ENCODE results near the gene RPS6KA1.

RPS6KA1 gene

DNA sequence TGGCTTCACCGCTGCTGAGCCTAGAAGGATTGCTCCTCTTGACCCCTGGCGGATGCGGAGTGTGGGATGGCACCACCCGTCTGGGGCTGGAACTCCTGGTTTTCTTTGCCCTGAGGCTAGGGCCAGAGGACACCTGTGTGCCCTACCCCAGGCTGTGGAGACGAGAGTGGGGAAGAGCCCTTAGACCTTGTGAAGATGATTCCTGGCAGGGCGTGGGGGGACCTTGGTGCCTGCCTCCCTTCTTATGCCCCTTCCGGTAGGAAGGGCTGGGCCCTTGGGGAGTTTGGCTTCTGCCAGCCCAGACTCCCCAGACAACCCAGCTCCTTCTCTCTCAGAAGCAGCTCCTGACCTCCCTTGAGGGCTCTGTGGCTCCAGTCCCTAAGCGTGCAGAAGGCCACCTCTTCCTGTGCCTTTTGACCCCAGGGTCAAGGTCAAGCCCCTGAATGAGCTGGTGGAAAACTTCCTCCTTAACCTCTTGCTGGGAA lies 891 bp downstream of the RPS6KA1 start:
- in situ Hi-C loops (cut with HindIII; ENCODE audit: low pct_ligation_motif_present, low pct_unique_long_range_greater_than_20kb, low sequenced_read_pairs), result no loop called here
- peak; percentile 12 for DNase-seq

DNA sequence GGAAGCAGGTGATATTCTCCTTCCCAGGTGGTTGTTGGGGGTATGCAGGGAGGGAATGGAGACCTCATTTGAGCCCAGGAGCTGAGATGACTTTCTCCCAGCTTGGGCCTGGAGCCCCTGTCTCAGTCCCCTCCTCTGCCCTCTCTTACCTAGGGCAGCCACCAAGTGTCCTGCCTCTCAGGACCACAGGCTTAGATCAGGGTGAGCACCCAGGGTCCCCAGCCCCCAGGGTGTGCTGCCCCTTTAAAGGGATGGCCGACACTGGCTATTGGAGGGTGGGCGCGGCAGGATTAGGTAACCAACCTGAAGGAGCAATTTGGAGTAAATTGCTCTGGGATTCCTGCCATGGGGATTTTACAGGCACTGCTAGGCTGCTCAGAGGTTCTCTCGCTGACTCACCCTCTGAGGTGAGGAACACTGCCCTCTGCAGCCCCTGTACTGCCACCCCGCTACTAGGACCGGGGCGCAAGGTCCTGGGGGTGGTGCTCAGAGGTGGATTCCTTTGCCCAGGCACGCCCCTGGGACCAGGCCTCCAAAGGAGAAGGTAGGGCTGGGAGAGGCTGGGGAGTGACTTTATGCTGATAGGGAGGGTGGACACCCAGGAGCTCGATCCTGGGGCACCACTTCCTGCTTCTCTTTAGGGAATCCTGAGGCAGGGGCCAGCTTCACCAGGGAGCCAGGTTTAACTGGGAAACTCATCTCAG lies 1.5 kb downstream of the RPS6KA1 start:
- DNase-seq, result peak; percentile 92
- in situ Hi-C loops (cut with HindIII; ENCODE audit: low pct_ligation_motif_present, low pct_unique_long_range_greater_than_20kb, low sequenced_read_pairs), result no loop called here

DNA sequence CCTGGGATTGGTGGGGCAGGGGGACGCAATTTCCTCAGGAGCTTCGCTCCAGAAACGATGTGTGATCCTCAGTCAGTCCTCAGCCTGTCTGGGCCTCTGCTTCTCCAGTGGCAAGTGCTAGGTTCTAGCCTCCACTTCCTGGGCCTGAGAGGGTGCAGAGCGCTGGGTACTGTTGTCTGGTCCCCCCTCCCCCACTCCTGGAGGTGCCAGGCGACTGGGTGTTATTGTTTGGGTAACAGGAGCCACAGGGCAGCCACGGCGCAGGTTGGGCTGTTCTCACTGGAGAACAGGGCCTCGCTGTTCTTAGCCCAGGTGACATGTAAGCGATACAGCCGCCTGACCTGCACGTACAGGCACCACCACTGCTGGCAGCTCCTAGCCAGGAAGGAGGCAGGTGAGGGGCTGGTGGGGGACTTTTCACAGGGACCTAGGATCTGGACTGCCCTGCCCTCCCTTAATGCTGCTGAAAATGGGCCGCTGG lies 2.1 kb downstream of the RPS6KA1 start:
- no peak for DNase-seq
- in situ Hi-C loops (cut with HindIII; ENCODE audit: low pct_ligation_motif_present, low pct_unique_long_range_greater_than_20kb, low sequenced_read_pairs), result no loop called here

DNA sequence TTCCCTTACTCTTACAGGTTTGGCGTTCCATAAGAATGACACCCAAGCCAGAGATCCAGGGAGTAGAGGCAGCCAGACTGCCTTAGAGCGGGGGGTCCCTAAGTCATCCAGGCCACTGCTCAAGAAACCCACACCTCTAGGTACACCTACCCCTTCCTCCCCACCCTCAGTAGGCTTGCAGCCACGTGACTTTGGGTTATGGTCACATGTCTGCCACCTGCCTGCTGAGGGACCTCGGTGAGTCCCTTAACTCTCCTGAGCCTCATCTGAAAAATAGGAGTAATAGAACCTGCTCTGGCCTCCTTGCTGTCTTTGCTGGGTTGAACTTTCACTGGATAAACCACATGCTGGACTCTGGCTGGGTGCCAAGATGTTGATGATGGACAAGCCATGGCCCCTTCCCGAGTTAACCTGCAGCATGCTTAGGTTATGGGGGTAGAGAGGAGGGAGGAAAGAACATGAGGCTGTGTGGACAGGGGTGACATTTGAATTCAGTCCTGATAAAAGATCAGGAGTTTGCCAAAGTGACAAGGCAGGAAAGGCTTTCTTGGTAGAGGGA lies 4.5 kb downstream of the RPS6KA1 start:
- in situ Hi-C loops (cut with HindIII; ENCODE audit: low pct_ligation_motif_present, low pct_unique_long_range_greater_than_20kb, low sequenced_read_pairs), result no loop called here

DNA sequence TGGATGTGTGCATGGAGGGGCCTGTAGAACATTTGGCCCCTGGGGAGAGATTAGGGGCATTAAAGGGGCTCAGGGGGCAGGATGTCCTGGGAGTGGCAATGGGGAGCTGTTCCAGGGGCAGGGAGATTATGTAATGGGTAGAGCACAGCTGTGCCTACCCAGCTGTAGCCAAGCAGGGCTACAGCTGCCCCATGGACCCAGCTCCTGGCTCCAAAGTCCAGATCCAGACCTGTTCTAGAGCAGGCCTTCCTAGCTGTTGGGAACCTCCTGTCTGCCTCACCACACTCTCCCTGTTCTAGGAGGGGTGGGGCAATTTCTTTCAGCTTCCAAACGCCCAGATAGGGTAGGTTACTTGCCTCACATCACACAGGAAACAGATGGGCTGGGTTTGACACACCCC lies 5.6 kb downstream of the RPS6KA1 start:
- DNase-seq, result no peak
- in situ Hi-C loops (cut with HindIII; ENCODE audit: low pct_ligation_motif_present, low pct_unique_long_range_greater_than_20kb, low sequenced_read_pairs), result no loop called here

More for the DNA sequence above, 4.5 kb downstream of the RPS6KA1 start:
- DNase-seq, result no peak

DNA sequence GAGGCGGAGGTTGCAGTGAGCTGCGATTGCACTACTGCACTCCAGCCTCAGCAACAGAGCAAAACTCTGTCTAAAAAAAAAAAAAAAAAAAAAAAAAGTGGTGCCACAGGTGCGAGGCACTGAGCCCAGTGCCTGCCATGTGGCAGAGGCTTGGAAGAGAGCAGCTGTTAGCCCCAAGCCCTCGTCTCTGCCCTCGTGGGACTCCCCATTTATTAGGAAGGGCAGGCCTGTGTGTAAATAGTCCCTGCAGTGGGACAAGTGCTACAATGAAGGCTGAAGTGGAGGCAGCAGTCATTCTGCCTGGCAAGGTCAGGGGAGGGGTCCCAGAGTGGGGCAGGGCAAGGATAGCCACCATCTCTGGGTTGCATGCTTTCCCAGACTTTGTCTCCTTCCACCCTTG lies 6.5 kb downstream of the RPS6KA1 start:
- in situ Hi-C loops (cut with HindIII; ENCODE audit: low pct_ligation_motif_present, low pct_unique_long_range_greater_than_20kb, low sequenced_read_pairs), result no loop called here

DNA sequence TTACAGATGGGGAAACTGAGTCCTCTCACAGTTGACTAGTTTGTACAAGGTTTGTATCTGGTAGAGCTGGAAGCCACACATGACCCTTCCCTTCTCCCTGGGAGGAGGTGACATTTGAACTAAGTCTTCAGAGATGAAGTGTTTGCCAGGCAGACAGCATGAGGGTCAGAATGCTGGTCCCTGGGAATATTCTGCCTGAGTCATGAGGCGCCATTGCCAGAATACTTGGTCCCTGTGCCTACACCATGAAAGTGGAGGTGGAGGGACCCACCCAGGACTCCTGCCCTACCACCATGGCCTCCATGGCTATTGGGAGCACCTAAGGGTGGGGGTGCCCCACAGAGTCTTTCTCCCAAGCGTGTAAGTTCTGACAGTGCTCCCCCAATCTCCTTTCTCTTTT lies 7.0 kb downstream of the RPS6KA1 start:
- DNase-seq, result no peak
- in situ Hi-C loops (cut with HindIII; ENCODE audit: low pct_ligation_motif_present, low pct_unique_long_range_greater_than_20kb, low sequenced_read_pairs), result no loop called here

More for the DNA sequence above, 6.5 kb downstream of the RPS6KA1 start:
- DNase-seq, result no peak

DNA sequence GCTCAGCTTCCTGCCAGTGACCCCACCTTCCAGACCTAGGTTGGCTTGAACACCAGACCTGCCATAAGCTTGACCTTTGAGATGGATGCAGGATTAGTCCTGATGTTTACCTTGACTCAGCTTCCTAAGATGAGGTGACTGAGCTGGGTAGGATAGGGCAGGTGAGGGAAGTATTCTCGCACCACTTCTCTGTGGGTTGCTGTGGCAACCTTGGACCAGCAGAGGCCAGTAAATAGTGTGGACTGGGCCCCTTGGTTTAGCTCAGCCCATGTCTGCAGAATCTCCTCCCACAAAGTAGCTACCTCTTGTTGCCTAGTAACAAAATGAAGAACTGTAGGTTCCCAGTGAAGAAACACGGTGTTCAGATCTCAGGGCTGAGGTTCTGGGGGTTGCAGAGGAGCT lies 8.4 kb downstream of the RPS6KA1 start:
- in situ Hi-C loops (cut with HindIII; ENCODE audit: low pct_ligation_motif_present, low pct_unique_long_range_greater_than_20kb, low sequenced_read_pairs), result no loop called here
- DNase-seq, result peak; percentile 31

DNA sequence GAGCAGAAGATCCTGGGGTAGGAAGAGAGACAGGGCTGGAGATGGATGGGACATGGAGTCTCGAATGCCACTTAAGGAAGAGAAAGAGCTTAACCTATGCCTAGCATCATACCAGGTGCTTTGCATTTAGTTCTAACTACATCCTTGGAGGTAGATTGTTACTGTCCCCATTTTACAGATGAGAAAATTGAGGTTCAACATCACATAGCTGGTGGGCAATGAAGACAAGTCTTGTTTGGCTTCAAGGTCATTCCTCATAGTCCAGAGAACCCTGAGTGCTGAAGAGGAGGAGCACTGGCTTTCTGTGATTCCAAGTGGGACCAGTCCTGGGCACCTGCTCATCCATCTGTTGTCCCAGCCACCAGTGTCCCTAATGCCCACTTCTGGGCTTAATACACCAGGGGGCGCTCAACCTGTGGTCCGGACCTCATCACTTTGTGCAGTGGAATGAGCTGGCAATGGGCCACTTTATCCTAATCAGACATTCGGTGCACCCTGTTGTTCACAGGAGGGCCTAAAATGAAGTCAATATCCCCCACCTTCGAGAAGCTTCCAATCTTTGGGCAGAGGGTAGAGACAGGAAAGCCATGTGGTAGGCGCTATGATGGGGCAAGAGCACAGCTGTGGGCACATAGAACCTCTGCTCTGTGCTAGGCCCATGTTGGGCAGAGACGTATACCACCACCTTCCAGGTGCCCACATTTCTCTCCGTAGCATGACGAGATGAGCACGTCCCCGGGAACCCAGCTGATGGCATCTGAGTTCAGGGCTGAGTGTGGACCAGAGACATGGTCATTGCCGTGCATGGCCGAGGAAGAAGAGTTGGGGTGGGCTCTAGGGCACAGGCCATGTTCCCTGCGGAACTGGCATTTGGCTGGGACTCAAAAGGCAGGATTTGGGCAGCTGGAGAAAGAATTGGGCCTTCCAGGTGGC lies 9.2 kb downstream of the RPS6KA1 start:
- peak; percentile 45 for DNase-seq
- in situ Hi-C loops (cut with HindIII; ENCODE audit: low pct_ligation_motif_present, low pct_unique_long_range_greater_than_20kb, low sequenced_read_pairs), result no loop called here

DNA sequence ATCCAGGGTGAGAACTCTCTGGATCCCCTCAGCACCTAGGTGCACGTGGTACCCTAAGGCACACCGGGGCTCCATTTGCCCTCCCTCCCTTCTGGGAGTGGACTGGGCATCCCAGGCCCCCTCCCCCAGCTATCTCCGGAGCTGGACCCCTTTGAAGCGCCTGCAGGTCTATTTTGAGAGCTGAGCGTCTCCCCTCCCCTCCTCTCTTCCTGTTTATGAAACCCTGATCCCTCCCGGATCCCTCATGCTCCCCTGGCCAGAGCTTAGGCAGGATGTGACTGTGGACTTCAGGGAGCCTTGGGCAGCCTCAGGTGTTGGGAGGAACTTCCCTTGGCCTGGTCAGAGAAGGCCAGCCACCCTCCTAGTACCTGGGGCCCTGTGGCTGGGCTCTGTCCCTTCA lies 10.2 kb downstream of the RPS6KA1 start:
- in situ Hi-C loops (cut with HindIII; ENCODE audit: low pct_ligation_motif_present, low pct_unique_long_range_greater_than_20kb, low sequenced_read_pairs), result no loop called here
- DNase-seq, result no peak

DNA sequence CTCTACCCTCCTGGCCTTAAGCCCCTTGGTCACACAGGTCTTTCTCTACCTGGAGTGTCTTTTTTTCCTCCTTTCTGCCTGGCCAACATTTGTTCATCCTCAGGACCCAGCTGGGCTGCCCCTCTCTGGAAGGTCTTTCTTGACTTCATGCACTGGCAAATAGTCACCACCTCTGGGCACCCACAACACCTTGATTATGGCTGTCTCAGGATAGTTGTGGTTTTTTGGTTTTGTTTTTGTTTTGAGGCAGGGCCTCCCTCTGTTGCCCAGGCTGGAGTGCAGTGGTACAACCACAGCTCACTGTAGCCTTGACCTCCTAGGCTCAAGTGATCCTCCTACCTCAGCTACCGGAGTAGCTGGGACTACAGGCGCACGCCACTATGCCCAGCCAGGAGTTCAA lies 10.8 kb downstream of the RPS6KA1 start:
- no peak for DNase-seq
- in situ Hi-C loops (cut with HindIII; ENCODE audit: low pct_ligation_motif_present, low pct_unique_long_range_greater_than_20kb, low sequenced_read_pairs), result no loop called here

DNA sequence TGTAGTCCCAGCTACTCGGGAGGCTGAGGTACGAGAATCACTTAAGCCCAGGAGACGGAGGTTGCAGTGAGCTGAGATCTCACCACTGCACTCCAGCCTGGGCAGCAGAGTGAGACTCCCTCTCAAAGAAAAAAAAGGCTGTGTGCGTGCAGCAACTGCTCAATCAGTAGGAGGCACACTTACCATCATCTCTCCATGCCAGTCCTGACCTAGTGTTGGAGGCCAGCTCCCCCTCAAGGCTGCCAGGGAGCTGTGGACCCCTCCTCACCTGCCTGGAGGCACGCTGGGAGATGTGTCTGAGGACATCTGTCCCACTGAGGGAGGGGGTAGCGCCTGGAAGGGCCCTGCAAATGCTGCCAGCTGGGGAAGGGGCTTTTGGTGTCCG lies 11.9 kb downstream of the RPS6KA1 start:
- in situ Hi-C loops (cut with HindIII; ENCODE audit: low pct_ligation_motif_present, low pct_unique_long_range_greater_than_20kb, low sequenced_read_pairs), result no loop called here
- no peak for DNase-seq

DNA sequence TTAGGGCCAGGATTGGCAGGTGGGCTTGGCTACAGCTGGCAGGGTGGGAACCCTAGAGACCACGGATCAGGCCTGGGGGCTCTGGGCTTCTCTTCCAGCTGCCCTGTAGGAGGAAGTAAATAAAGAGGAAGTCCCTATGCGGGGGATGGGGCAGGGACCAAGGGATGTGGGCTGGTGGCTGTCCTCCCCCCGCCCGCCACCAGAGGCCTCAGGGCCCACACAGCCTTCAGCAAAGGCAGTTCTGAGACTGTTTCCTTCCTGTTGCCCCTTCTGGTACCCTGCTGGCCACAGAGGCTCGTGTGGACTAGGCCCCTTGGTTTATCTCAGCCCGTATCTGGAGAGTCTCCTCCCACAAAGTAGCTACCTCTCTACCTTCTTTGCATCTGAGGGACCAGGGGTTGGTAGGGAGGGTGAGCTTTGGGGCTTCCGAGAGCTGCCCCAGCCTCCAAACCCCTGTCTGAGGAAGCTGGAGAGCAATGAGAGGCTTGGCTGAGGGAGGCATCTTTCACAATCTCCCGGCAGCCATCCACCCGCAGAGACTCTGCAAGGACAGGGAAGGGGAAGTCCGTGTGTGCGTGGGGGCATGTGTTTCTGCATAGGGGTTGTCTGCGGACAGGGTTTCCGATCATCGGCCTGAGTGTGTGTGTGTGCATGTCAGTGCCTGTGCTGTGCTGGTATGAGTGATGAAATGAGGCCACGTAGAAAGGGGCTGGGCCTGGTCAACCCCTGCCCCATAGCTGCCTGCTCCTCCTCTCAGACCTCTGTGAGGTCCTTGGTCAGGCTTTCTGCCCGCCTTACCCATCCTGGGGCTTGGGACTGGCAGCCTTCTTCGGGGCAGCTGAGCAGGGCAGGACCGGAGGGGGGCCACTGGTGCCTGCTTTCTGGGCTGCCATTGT lies 12.5 kb downstream of the RPS6KA1 start:
- DNase-seq, result peak; percentile 8
- in situ Hi-C loops (cut with HindIII; ENCODE audit: low pct_ligation_motif_present, low pct_unique_long_range_greater_than_20kb, low sequenced_read_pairs), result no loop called here

DNA sequence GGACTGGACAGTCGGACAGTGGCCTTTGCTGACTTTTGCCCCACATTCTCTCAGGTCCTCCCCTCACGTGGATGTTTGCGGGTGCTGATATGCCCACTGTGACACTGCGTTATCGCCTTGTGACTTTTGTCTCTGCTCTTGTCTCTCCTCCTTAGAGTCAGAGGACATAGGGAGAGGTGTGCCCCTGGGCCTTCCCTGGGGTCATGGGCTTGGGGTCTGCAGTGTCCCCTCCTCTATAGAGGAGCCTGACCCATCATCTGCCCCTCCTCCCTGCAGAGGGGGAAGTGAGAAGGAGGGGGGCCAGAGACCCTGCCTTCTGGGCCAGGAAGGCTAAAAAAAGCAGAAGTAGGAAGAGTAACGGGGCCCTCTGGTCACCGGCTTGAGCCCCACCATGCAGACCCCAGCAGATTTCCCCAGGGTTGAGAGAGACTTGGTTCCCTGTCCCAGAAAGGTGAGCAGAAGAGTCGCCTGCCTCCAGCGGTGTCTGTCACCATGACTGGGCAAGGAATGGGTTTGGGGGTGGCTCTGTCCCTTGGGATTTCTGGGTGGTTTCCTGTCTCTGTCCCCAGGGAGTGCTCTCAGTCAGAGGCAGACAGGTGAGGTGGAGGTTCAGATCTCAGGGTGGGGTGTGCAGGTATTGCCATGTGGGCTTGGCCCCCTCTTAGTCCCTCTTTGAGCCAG lies 13.3 kb downstream of the RPS6KA1 start:
- in situ Hi-C loops (cut with HindIII; ENCODE audit: low pct_ligation_motif_present, low pct_unique_long_range_greater_than_20kb, low sequenced_read_pairs), result no loop called here
- no peak for DNase-seq

DNA sequence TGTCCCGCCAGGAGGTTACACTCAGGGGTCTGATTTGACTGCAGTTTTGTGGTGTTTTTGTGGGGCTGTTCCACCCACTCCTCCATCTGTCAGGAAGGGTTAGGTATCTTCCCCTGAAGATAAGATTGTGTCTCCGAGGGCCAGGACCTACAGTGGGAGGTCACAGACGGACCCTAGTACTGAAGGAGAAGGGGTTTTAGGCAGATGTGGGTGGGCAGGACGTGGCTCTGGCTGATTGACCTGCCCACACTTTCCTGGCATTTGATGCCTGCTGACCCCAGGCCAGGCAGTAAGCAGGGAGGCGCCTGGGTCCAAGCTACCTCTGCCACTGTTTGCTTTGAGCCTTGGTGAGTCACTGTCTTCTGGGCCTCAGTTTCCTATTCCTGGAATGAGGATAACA lies 13.9 kb downstream of the RPS6KA1 start:
- no peak for DNase-seq
- in situ Hi-C loops (cut with HindIII; ENCODE audit: low pct_ligation_motif_present, low pct_unique_long_range_greater_than_20kb, low sequenced_read_pairs), result no loop called here

DNA sequence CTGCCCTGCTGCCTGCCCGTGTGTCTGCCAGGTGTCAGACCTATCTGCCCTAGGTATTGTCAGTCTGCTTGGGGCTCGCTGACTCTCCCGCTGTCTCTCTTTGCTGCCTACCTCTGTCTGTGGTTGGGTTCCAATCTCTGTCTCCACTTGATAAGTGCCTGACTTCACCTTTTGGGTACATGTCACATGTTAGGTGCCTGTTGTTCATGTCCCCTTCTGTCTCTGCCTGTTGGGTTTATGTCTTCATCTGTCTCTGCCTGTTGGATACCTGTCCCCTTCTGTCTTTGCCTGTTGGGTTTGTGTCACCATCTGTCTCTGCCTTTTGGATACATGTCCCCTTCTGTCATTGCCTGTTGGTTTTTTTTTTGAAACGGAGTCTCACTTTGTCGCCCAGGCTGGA lies 14.6 kb downstream of the RPS6KA1 start:
- DNase-seq, result no peak
- in situ Hi-C loops (cut with HindIII; ENCODE audit: low pct_ligation_motif_present, low pct_unique_long_range_greater_than_20kb, low sequenced_read_pairs), result no loop called here

DNA sequence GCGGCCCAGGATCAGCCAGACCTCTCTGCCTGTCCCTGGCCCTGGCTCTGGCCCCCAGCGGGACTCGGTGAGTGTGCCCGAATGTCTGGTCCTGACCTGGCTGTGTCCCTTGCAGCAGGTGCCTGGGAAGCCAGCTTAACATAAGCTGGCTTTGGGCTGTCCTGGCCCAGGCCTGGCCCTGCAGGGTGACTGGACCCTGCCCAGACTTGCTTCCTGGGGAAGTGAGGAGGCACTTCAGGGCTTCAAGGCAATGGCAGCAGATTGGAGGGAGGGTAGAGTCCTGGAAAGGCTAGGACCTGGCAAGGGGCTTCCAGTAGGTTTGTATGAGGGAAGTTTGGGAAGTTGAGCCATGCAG lies 16.4 kb downstream of the RPS6KA1 start:
- no peak for DNase-seq
- in situ Hi-C loops (cut with HindIII; ENCODE audit: low pct_ligation_motif_present, low pct_unique_long_range_greater_than_20kb, low sequenced_read_pairs), result no loop called here

DNA sequence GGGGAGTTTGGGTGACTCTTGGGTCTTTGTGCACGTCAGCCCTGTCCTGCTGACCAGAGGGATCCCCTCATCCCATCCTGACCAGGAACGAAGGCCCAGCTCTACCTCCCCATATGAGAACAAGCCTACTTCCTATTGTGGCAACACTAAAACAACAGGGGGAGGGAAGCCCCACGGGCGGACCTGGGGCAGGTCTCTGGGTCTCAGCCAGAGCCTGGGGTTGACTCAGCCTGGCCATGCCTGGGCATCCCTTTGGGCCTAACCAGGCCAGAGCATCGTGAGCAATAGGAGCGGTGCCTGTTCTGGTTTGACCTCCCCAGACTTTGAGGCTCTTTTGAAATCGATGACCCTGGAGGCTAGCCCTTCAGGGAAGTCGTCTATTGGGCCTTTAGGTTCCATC lies 16.8 kb downstream of the RPS6KA1 start:
- DNase-seq, result no peak
- in situ Hi-C loops (cut with HindIII; ENCODE audit: low pct_ligation_motif_present, low pct_unique_long_range_greater_than_20kb, low sequenced_read_pairs), result no loop called here

Data from ACHN (cell line).